OCI-LY1 (cell line): Measurements from ENCODE around the gene CCDC141.
A peak's percentile ranks its signal among the peaks of the same experiment; 100 is the strongest.

ENCODE experiments used
- H2AFZ ChIP-seq: fragments of 200-600 bp; sonication (generic), shearing (Covaris generic); 2 replicates; pipeline ENCODE4 v1.6.0; 2014; ENCODE audit warnings: antibody characterized with exemption, mild to moderate bottlenecking, low read length
- H3F3A ChIP-seq: fragments of 200-600 bp; sonication (generic), shearing (Covaris generic); 2 replicates; pipeline ENCODE4 v1.6.0; 2014; ENCODE audit warnings: mild to moderate bottlenecking, antibody characterized with exemption, low read length, moderate library complexity; ENCODE audit not compliant: insufficient read depth
- H3K27ac ChIP-seq: fragments of 200-600 bp; sonication (generic); 2 replicates; pipeline ENCODE4 v1.5.1; 2014; ENCODE audit warnings: low read length, mixed run types, mild to moderate bottlenecking, low read depth; ENCODE audit not compliant: poor library complexity, severe bottlenecking
- H3K27me3 ChIP-seq: fragments of 200-600 bp; sonication (generic); 2 replicates; pipeline ENCODE4 v1.6.0; 2014; ENCODE audit warnings: antibody characterized with exemption, mild to moderate bottlenecking, low read length, moderate library complexity; ENCODE audit not compliant: insufficient read depth
- H3K36me3 ChIP-seq: fragments of 200-600 bp; sonication (generic); 2 replicates; pipeline ENCODE4 v1.6.1; 2014; ENCODE audit warnings: mild to moderate bottlenecking, antibody characterized with exemption, low read length, moderate library complexity, mixed read lengths; ENCODE audit not compliant: insufficient read depth
- H3K4me1 ChIP-seq: fragments of 200-600 bp; sonication (generic); 2 replicates; pipeline ENCODE4 v1.5.1; 2014; ENCODE audit warnings: mild to moderate bottlenecking, low read length, moderate library complexity; ENCODE audit not compliant: insufficient read depth, severe bottlenecking
- H3K4me2 ChIP-seq: fragments of 200-600 bp; sonication (generic), shearing (Covaris generic); 2 replicates; pipeline ENCODE4 v1.6.1; 2014; ENCODE audit warnings: low read length
- H3K4me3 ChIP-seq: fragments of 200-600 bp; sonication (generic); 2 replicates; pipeline ENCODE4 v1.5.1; 2014; ENCODE audit warnings: low read length, low read depth, mild to moderate bottlenecking, mixed read lengths; ENCODE audit not compliant: poor library complexity, severe bottlenecking
- H3K79me2 ChIP-seq: fragments of 200-600 bp; shearing (Covaris generic); 2 replicates; pipeline ENCODE4 v1.6.1; 2016; ENCODE audit warnings: mixed run types, low read length, mixed read lengths; ENCODE audit not compliant: insufficient read depth
- H3K9ac ChIP-seq: fragments of 200-600 bp; sonication (generic), shearing (Covaris generic); 2 replicates; pipeline ENCODE4 v1.6.1; 2014; ENCODE audit warnings: mild to moderate bottlenecking, low read length, mixed read lengths
- H3K9me2 ChIP-seq: fragments of 200-600 bp; sonication (generic), shearing (Covaris generic); 2 replicates; pipeline ENCODE4 v1.6.1; 2014; ENCODE audit warnings: low read depth, mild to moderate bottlenecking, low read length, mixed read lengths
- H3K9me3 ChIP-seq: fragments of 200-600 bp; shearing (Covaris generic); 2 replicates; pipeline ENCODE4 v1.6.1; 2014; ENCODE audit warnings: low read length, mixed read lengths
- H4K20me1 ChIP-seq: fragments of 200-600 bp; sonication (generic), shearing (Covaris generic); 2 replicates; pipeline ENCODE4 v1.6.0; 2016; ENCODE audit warnings: mild to moderate bottlenecking, low read length; ENCODE audit not compliant: insufficient read depth
- EZH2 ChIP-seq: fragments of 200-600 bp; sonication (generic), shearing (Covaris generic); IDR thresholded peaks from 2 replicates; pipeline ENCODE4 v1.8.0; 2017; ENCODE audit warnings: borderline replicate concordance, mixed run types, mild to moderate bottlenecking, antibody characterized with exemption, low read length, moderate library complexity, mixed read lengths
- TF ChIP-seq, protein P1 (sequence below): fragments of 200-600 bp; sonication (generic), shearing (Covaris generic); IDR thresholded peaks from 2 replicates; pipeline ENCODE4 v1.5.1; 2017; ENCODE audit warnings: mild to moderate bottlenecking, antibody characterized with exemption, low read length, moderate library complexity, mixed read lengths

Gene CCDC141

DNA sequence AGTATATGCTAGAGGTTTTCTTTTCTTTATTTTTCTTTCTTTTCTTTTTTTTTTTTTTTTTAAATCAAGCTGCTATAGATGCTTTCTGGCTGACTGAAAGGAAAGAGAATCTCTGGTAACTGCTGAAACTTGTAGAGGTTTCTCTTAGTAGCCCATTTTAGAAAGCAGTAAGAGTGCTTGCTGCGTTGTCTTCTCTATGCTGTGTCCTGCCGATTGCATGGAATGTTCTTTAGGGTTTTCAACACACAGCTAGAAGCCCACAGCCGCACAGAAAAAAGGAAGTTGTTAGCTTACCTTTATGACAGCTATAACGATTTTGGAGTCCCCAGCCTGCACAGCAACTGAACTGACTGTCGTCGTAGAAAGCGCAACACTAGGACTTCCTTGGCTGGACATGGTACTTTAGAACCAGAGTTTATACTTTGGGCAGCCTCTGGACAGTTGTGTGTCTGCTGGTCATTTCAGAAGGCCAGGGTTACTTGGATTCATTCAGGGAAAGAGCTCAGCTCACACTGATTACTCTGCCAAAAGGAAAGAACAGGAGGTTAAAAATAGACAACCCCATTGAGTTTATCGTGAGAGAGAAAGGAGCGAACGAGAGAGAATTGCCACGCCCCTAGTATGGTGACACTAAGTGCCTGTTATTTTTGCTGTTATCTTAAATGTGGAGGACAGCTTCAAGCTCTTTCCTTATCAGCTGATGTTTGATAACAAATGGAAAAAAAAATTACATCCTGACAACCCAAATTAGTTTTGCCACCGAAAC is at the start of gene CCDC141:
Gene CCDC141, minus strand, starts transcription at position 592 of the 766 bp plus-strand sequence. Its CDS starts 196 bp downstream, at position 396.
- 0 out of 2 replicates have a peak, but pooled peaks cover 4% of the 10 kb centered on the region for H3F3A ChIP-seq
- no peaks in the 10 kb centered on the region for H3K27me3 ChIP-seq
- H3K4me2 ChIP-seq, result peak within 1 kb of the TSS; percentile 78
- H3K36me3 ChIP-seq, result peaks cover 15% of the 10 kb centered on the region
- H3K9ac ChIP-seq, result peak within 1 kb of the TSS; percentile 67
- H3K9me3 ChIP-seq, result peaks cover 6% of the 10 kb centered on the region
- no peak for TF ChIP-seq EZH2
- TF ChIP-seq, protein P1, sequence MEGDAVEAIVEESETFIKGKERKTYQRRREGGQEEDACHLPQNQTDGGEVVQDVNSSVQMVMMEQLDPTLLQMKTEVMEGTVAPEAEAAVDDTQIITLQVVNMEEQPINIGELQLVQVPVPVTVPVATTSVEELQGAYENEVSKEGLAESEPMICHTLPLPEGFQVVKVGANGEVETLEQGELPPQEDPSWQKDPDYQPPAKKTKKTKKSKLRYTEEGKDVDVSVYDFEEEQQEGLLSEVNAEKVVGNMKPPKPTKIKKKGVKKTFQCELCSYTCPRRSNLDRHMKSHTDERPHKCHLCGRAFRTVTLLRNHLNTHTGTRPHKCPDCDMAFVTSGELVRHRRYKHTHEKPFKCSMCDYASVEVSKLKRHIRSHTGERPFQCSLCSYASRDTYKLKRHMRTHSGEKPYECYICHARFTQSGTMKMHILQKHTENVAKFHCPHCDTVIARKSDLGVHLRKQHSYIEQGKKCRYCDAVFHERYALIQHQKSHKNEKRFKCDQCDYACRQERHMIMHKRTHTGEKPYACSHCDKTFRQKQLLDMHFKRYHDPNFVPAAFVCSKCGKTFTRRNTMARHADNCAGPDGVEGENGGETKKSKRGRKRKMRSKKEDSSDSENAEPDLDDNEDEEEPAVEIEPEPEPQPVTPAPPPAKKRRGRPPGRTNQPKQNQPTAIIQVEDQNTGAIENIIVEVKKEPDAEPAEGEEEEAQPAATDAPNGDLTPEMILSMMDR, result no peak
- peaks cover 49% of the 10 kb centered on the region for H3K4me1 ChIP-seq
- H3K79me2 ChIP-seq, result no peaks in the 10 kb centered on the region
- peak within 1 kb of the TSS; percentile 91 for H3K27ac ChIP-seq
- no peak within 1 kb of the TSS for H2AFZ ChIP-seq
- H3K4me3 ChIP-seq, result peak within 1 kb of the TSS; percentile 57
- no peaks in the 10 kb centered on the region for H4K20me1 ChIP-seq
- no peaks in the 10 kb centered on the region for H3K9me2 ChIP-seq

- H3F3A ChIP-seq, result no peaks in the 10 kb centered on the region
- no peak overlapping the region for H3K4me3 ChIP-seq
- no peaks in the 10 kb centered on the region for H3K9me2 ChIP-seq
- peaks cover 68% of the 10 kb centered on the region for H3K4me1 ChIP-seq
- H3K27me3 ChIP-seq, result no peaks in the 10 kb centered on the region
- peaks cover 1% of the 10 kb centered on the region; the same call in 1 of the 2 replicates for H3K36me3 ChIP-seq
- H3K9me3 ChIP-seq, result peaks cover 5% of the 10 kb centered on the region; the same call in 1 of the 2 replicates
- no peaks in the 10 kb centered on the region for H3K79me2 ChIP-seq
- H2AFZ ChIP-seq, result no peak overlapping the region
- H3K27ac ChIP-seq, result peak overlapping the region; percentile 98
- TF ChIP-seq EZH2, result no peak
- TF ChIP-seq, protein P1, result no peak
- peak overlapping the region; percentile 53; the same call in 1 of the 2 replicates for H3K9ac ChIP-seq
- peak overlapping the region; percentile 54; the same call in 1 of the 2 replicates for H3K4me2 ChIP-seq
- no peaks in the 10 kb centered on the region for H4K20me1 ChIP-seq
These were observed 48.2 kb upstream of the CCDC141 start for GRCh38 chr2:179098080-179098689.

GRCh38 chr2:179097131-179097530 is 47.2 kb upstream of the CCDC141 start:
- no peak overlapping the region for H3K4me3 ChIP-seq
- H3K9me2 ChIP-seq, result no peaks in the 10 kb centered on the region
- H3K4me1 ChIP-seq, result peaks cover 67% of the 10 kb centered on the region
- no peaks in the 10 kb centered on the region for H3K27me3 ChIP-seq
- no peaks in the 10 kb centered on the region for H3F3A ChIP-seq
- peak overlapping the region; percentile 98 for H3K27ac ChIP-seq
- TF ChIP-seq EZH2, result no peak
- TF ChIP-seq, protein P1, result no peak
- peaks cover 7% of the 10 kb centered on the region; the same call in 1 of the 2 replicates for H3K9me3 ChIP-seq
- H2AFZ ChIP-seq, result no peak overlapping the region
- H3K79me2 ChIP-seq, result no peaks in the 10 kb centered on the region
- H3K9ac ChIP-seq, result peak overlapping the region; percentile 53
- peak overlapping the region; percentile 54 for H3K4me2 ChIP-seq
- no peaks in the 10 kb centered on the region for H4K20me1 ChIP-seq
- H3K36me3 ChIP-seq, result peaks cover 4% of the 10 kb centered on the region; the same call in 1 of the 2 replicates
